Measurements from ENCODE around the gene ZNF319.

The ZNF319 gene

DNA sequence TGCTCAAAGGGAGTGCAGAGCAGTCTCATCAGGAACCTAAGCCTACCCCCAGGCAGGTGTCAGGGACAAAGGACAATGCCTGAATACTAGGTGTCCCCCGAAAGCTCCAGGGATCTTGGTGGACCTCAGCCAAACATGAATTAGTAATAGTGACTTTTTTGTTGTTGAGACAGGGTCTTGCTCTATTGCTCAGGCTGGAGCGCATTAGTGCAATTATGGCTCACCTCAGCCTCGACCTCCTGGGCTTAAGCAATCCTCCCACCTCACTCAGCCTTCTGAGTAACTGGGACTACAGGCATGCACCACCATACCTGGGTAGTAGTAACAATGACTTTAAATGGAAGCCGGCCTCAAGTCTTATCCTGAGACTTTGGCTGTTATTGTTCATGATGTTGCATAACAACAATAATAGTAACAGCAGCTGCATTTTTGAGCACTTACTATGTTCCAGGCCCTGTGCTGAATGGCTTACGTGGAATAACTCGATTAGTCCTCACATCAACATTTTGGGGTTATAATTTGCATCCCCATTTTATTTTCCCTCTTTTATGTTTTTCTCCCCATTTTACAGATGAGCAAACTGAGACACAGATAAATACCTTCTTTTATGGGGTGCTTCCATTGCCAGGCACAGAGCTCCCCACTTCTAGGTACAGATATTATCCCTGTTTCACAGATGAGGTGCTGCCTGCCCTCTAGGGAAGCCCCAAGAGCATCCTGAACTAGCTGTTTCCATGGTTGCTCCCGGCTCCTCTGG is 49.1 kb downstream of the ZNF319 start:
- DNase-seq, result no peak

DNA sequence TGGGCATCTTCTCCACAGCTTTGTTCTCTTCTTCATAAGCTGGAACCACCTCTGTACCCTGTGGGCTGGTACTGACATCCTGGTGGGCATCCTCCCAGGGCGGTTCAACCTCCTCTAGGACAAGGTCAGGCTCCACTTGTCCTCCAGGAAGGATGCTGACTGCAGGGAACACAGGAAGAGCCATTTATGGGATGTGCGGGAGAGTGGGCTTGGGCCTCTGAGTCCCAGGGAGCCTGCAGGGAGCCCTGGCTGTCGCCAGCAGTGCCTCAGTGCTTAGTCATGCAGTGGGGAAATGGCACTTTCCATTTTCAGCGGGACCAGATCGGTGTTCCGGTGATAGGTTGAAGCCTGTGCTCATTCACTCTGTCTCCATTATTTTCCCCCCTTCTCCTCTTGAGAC is 50.1 kb downstream of the ZNF319 start:
- DNase-seq, result no peak

DNA sequence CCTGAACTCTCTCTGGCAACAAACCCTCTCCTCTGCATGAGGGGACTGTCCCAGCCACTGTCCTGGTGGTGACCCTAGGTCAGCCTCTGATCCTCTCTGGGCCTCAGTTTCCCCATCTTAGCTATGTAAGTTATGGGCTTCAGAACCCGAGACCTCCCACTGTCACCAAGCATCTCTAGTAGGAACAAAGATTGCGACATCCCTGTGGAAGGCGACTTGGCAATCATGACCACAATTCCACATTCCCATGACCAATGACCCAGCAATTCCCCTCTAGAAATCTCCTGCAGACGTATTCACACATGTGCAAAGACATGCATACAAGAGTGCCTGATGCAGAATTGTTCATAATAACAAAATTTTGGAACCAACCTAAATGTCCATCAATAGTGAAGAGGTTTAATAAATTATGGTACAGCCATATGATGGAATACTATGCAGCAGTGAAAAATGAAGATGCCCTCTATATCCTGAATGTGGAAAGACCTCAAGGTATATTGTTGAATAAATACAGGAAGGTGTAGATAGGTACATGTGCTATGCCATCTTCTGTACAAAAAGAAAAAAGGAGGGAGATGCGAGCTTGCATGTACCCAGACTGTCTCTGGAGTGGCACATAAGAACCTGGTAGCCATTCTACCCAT is 50.8 kb downstream of the ZNF319 start:
- DNase-seq, result no peak

DNA sequence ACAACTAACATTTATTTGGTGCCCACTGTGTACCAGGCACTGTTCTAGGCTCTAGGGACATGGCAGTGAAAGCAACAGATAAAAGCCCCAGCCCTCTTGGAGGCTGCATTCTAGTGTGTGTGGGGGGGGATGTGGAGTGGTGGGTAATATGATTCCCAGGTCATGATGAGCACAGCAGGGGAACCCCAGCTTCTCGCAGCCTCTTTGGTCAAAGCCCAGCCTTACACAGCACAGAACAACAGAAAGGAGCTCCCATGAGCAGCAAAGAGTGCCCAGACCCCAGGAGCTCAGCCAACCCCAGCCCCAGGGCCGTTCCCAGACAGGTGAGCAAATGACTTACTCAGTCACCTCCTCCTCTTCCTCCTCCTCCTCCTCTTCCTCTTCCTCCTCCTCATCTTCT is 51.5 kb downstream of the ZNF319 start:
- DNase-seq, result no peak

DNA sequence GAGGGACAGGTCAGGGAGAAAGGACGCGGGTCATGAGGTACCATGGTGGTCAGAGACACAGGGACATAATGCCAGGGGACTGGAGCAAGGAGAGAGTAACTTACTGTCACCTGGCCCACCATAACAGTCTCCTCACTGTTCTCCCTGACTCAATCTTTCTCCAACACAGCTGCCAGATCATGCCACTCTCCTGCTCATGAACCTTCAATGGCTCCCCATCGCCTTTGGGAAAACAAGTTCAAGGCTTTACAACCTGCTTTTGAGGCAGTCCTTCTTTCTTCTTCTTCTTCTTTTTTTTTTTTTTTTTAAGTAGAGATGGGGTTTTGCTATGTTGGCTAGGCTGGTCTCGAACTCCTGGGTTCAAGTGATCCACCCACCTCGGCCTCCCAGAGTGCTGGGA is 52.4 kb downstream of the ZNF319 start:
- DNase-seq, result no peak

DNA sequence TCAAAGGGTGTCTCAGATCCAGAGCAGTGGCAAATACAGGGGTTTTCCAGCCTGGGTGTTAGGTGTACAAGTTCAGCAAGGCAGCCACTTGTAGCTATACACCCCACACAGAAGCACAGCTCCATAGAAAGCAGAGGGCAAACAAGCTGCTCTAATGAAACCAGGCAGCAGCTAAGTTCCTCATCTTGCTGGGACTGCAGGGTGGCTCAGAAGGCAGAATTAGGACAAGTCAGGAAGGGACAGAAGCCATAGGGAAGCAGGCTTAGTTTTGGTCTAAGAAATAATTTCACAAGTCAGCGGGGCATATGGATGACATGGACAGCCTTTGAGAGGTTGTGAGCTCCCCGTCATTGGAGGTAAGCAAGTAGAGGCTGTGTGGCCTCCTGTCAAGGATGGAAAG is 53.2 kb downstream of the ZNF319 start:
- no peak for DNase-seq

DNA sequence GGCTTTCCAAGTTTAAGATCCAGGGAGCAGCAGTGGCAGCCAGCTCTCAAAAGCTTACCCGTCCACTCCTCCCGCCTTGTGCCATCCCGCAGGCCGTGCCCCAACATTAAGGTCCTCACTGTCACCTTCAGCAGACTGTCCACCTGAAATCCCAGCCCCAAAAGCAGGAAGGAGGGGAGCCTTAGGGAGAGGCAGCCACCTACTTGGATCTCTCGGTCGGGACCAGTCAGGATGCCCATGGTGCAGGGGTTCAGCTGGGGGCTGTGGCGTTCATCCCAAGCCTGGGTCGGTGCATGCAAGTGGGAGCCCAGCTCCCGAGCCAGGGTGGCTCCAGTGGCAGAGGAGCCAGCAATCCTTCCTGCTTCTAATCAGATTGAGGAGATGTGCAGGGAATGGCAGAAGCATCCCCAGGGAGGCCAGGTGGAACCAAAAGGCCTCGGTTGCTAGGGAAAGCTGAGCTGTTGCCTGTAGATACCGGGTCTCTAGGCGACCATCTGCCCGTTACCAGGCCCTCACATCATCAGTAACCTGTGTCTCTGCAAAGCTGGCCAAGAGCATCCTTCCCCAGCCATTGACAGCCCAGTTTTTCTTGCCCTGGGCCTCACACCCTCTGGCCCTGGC is 54.2 kb downstream of the ZNF319 start:
- DNase-seq, result no peak

DNA sequence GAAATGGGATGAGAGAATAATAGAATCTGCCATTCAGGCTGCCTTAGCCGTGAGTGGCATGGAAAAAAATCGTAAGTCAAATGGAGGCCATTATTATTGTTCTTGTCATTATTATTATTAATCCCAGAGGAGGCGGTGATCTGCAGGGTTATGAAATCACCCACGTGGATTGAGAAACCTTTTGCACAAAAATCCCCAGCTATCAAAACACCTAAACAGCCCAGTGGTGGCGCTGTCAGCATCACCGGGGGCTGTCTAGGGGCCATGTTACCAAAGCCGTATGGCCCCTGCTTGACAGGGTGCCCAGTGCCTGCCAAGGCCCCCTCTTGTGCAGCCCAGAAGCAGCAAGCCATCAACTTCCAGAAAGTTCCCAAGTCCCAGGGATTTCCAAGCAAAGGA is 54.7 kb downstream of the ZNF319 start:
- no peak for DNase-seq

DNA sequence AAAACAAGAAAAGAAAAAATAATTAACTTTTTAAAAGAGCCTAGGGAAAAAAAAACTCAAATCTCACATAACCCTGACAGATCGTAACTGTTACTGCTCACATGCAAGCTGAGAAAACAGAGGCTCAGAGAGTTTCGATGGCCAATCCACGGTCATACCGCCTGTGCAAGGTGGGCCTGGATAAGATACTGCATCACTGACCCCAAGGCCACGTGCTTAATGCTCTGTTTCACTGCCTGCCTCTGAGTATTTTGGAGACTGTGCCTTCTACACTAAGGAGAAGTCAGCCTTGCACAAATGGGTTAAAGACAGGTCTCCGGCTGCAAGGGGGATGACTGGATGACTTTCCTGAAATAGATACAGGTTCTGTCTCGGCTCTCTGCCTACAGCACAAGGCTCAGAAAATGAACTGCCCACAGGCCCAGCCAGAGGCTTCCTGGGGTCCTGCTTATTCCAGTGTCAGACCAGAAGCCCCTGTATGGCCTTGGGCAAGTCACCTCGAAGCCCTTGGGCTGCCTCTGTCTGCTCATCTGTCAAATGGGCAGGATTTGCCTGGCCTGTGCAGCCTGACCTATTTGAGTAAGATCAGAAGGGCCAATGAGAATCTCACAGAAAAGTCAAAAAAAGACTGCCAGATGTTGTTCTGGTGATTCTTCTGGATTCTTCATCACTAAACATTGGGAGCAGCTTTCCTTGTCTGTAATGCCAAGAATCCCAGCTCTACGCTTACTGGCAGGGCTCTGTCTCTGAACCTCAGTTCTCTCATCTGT is 55.3 kb downstream of the ZNF319 start:
- no peak for DNase-seq

All from HCEC 1CT (cell line).